ENCODE data around the gene RPS14.

Gene RPS14

GRCh38 chr5:150412319-150413175, 37.0 kb downstream of the RPS14 start, which contains the start of gene CD74:
CD74 (minus strand) TSS chr5:150412910; CDS start chr5:150412749, 161 bp downstream.
- no peak for DNase-seq

GRCh38 chr5:150411245-150411979, 38.1 kb downstream of the RPS14 start:
- DNase-seq = no peak

GRCh38 chr5:150410524-150411244, 38.9 kb downstream of the RPS14 start:
- peak; percentile 4 for DNase-seq

- DNase-seq = peak; percentile 9
Measured at GRCh38 chr5:150409638-150410523, 39.7 kb downstream of the RPS14 start.

- DNase-seq = no peak
Measured at GRCh38 chr5:150408231-150408943, 41.2 kb downstream of the RPS14 start.

- no peak for DNase-seq
Measured at GRCh38 chr5:150407096-150407720, 42.3 kb downstream of the RPS14 start.

GRCh38 chr5:150406723-150407095, 42.8 kb downstream of the RPS14 start:
- DNase-seq = no peak

- no peak for DNase-seq
Measured at GRCh38 chr5:150406103-150406722, 43.3 kb downstream of the RPS14 start.

GRCh38 chr5:150404941-150405816, 44.4 kb downstream of the RPS14 start:
- DNase-seq = no peak

- DNase-seq = no peak
Measured at GRCh38 chr5:150404535-150404934, 45.0 kb downstream of the RPS14 start.

GRCh38 chr5:150404121-150404520, 45.4 kb downstream of the RPS14 start:
- no peak for DNase-seq

- no peak for DNase-seq
Measured at GRCh38 chr5:150402901-150403342, 46.6 kb downstream of the RPS14 start.

GRCh38 chr5:150402229-150402773, 47.2 kb downstream of the RPS14 start:
- DNase-seq = no peak

- no peak for DNase-seq
Measured at GRCh38 chr5:150401376-150402228, 47.9 kb downstream of the RPS14 start.

GRCh38 chr5:150401076-150401375, 48.5 kb downstream of the RPS14 start:
- no peak for DNase-seq

GRCh38 chr5:150400316-150401075, 49.0 kb downstream of the RPS14 start:
- DNase-seq = no peak

GRCh38 chr5:150399524-150400211, 49.9 kb downstream of the RPS14 start:
- DNase-seq = no peak

Data from NCI-H2107 (cell line).